ENCODE data around the gene C6orf62. TPM values are rescaled to one million over a fixed set of nuclear protein-coding genes. Genes with fewer than 3 reads are reported as not detected.
"Not testable (repeated sequence)": the region's sequence is repeated elsewhere in the genome, so short reads cannot be mapped to it uniquely, and the experiment has no call there.

Gene C6orf62
- total and polyA plus RNA-seq, 3 donors from 2014 or later: 109 to 139 (median 128) TPM

- TF ChIP-seq POLR2A (IDR thresholded peaks at IDR 0.05) (no peak), CTCF (IDR thresholded peaks at IDR 0.05) (no peak)
- intact Hi-C loops (cut with DNase I; ENCODE audit: low total_unique reads): no loop called here
- no peaks in the 10 kb centered on the region for H3K36me3 ChIP-seq (ENCODE audit: low read depth, missing control alignments)
- 5 to 7% methylated on average over 8 of the region's 8 CpGs for WGBS, 2 donors
- H3K27ac ChIP-seq: peak overlapping the region in 1 of 2 donors; percentile 99
- H3K27me3 ChIP-seq: no peaks in the 10 kb centered on the region
- no peak for DNase-seq
- H3K4me1 ChIP-seq: peaks cover 4% of the 10 kb centered on the region
- H3K4me3 ChIP-seq: peak overlapping the region; percentile 95 to 99
- no peaks in the 10 kb centered on the region for H3K9me3 ChIP-seq
Measured at GRCh38 chr6:24718449-24719124, 367 bp downstream of the C6orf62 start.

- not testable (repeated sequence) for H3K4me1 ChIP-seq, H3K4me3 ChIP-seq
Measured at GRCh38 chr6:24716602-24717148, 2.3 kb downstream of the C6orf62 start.

GRCh38 chr6:24710519-24711303 lies 8.2 kb downstream of the C6orf62 start:
- no peaks in the 10 kb centered on the region for H3K9me3 ChIP-seq
- no peak for TF ChIP-seq POLR2A (IDR thresholded peaks at IDR 0.05)
- no peak for TF ChIP-seq CTCF (IDR thresholded peaks at IDR 0.05)
- no peaks in the 10 kb centered on the region for H3K27me3 ChIP-seq
- no peak overlapping the region for H3K4me3 ChIP-seq
- no peaks in the 10 kb centered on the region for H3K36me3 ChIP-seq (ENCODE audit: low read depth, missing control alignments)
- intact Hi-C loops (cut with DNase I; ENCODE audit: low total_unique reads): no loop called here
- H3K27ac ChIP-seq: no peak overlapping the region
- 79 to 85% methylated on average over 10 of the region's 10 CpGs for WGBS, 2 donors
- peaks cover 13% of the 10 kb centered on the region for H3K4me1 ChIP-seq
- DNase-seq: no peak

More at GRCh38 chr6:24716602-24717148, 2.3 kb downstream of the C6orf62 start:
- H3K36me3 ChIP-seq (ENCODE audit: low read depth, missing control alignments); H3K9me3 ChIP-seq; intact Hi-C loops (cut with DNase I; ENCODE audit: low total_unique reads); DNase-seq; H3K27me3 ChIP-seq: not testable (repeated sequence)
- peak overlapping the region in 1 of 2 donors; percentile 5 for H3K27ac ChIP-seq
- WGBS, 2 donors: 54 to 64% methylated on average over 7 of the region's 7 CpGs

- intact Hi-C loops (cut with DNase I; ENCODE audit: low total_unique reads): no loop called here
- TF ChIP-seq POLR2A (IDR thresholded peaks at IDR 0.05): no peak
- TF ChIP-seq CTCF (IDR thresholded peaks at IDR 0.05): no peak
- H3K4me1 ChIP-seq: peaks cover 13% of the 10 kb centered on the region
- WGBS, 2 donors: 66 to 74% methylated on average over 4 of the region's 4 CpGs
- no peak overlapping the region for H3K27ac ChIP-seq
- DNase-seq: no peak
- no peak overlapping the region for H3K4me3 ChIP-seq
- no peaks in the 10 kb centered on the region for H3K9me3 ChIP-seq
- H3K36me3 ChIP-seq (ENCODE audit: low read depth, missing control alignments): no peaks in the 10 kb centered on the region
- H3K27me3 ChIP-seq: no peaks in the 10 kb centered on the region
Measured at GRCh38 chr6:24709014-24709711, 9.8 kb downstream of the C6orf62 start.

- H3K36me3 ChIP-seq (ENCODE audit: low read depth, missing control alignments): no peaks in the 10 kb centered on the region
- H3K27me3 ChIP-seq: no peaks in the 10 kb centered on the region
- TF ChIP-seq CTCF (IDR thresholded peaks at IDR 0.05) (no peak), POLR2A (IDR thresholded peaks at IDR 0.05) (no peak)
- no peak overlapping the region for H3K4me3 ChIP-seq
- H3K4me1 ChIP-seq: peaks cover 13% of the 10 kb centered on the region
- no peaks in the 10 kb centered on the region for H3K9me3 ChIP-seq
- DNase-seq: no peak
- no peak overlapping the region for H3K27ac ChIP-seq
- 73 to 79% methylated on average over 3 of the region's 3 CpGs for WGBS, 2 donors
- intact Hi-C loops (cut with DNase I; ENCODE audit: low total_unique reads): no loop called here
Measured at GRCh38 chr6:24708612-24709011, 10.3 kb downstream of the C6orf62 start.

All from testis (tissue), 3 donors.